ENCODE results near the gene FAM124B.

Gene FAM124B

DNA sequence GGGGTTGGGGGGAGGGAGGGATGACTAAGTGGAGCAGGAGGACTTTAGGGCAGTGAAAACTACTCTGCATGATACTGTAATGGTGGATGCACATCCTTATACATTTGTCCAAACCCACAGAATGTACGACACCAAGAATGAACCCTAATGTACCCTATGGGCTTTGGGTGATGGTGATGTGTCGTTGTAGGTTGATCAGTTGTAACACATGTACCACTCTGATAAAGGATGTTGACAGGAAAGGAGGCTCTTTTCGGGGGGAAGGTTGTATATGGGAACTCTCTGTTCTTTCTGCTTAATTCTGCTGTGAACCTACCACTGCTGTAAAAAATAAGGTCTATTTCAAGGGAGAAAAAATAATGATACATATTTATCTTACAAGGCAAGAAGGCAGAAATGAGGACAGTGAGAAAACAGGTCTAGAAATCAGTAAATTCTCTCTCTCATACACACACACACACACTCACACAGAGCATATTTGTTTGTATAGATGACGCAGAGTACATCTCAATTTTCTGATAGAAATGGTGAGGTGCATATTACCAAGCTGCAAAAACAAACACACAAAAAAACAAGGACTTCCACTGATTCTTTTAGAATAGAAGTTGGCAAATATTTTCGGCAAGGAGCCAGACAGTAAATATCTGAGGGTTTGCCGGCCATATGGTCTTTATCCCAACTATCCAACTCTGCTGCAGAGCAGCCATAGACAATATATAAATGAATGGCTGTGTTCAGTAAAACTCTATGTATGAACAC is 20.2 kb downstream of the FAM124B start:
- no peak for DNase-seq (ENCODE audit: low read depth in 2 of 2)

DNA sequence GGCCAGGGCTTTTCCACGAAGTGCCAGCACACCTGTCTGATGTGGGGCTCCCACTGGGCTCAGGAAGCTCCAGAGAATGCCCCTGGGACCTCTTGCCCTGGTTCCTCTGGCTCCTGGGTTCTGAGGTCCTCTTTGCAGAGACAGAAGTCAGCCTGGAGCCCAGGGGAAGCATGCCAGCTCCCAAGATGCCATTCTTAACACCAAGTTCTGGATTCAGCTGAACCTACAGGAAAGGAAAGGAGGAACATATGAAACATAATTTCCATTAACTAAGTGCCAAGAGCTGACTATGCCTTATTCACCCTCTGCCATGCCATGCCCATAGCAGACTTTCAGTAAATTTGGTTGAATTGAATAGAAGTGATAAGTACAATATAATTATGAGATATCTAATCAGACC is 21.9 kb downstream of the FAM124B start:
- no peak for DNase-seq (ENCODE audit: low read depth in 2 of 2)

DNA sequence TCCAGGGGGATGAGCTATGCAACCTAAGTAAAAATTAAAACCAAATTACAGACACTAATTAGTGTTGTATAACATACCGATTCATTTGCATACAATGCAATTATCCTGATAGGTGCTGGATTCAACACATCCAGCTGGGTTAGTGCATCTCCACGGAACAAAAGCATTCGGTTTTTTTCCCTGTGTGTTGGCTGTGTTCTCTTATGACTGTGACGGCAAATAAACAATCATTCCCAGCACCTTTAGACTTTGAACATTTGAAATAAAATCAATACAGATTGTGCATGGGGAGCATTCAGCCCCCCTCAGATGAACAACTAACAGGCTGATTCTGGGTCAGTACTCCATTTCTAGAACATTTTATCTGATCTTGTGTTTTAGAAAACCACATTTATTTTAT is 22.7 kb downstream of the FAM124B start:
- no peak for DNase-seq (ENCODE audit: low read depth in 2 of 2)

DNA sequence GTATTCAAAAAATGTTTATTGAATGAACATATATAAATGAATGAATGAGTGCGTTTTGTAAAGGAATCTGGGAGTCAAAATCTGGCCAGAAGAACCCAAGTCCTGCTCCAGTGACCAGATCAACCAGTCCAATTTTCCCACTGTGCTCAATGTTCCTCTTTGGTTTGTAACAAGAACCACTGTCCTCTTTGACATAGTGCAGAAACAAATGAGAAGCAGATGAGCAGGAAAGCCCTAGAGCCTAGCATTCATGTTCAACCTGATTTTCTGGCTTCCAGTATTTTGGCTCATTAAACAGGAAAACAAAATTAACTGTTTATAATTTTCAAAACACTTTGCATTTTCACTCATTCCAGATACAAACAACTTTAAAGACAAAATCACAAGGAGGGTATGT is 23.2 kb downstream of the FAM124B start:
- DNase-seq (ENCODE audit: low read depth in 2 of 2) = no peak

DNA sequence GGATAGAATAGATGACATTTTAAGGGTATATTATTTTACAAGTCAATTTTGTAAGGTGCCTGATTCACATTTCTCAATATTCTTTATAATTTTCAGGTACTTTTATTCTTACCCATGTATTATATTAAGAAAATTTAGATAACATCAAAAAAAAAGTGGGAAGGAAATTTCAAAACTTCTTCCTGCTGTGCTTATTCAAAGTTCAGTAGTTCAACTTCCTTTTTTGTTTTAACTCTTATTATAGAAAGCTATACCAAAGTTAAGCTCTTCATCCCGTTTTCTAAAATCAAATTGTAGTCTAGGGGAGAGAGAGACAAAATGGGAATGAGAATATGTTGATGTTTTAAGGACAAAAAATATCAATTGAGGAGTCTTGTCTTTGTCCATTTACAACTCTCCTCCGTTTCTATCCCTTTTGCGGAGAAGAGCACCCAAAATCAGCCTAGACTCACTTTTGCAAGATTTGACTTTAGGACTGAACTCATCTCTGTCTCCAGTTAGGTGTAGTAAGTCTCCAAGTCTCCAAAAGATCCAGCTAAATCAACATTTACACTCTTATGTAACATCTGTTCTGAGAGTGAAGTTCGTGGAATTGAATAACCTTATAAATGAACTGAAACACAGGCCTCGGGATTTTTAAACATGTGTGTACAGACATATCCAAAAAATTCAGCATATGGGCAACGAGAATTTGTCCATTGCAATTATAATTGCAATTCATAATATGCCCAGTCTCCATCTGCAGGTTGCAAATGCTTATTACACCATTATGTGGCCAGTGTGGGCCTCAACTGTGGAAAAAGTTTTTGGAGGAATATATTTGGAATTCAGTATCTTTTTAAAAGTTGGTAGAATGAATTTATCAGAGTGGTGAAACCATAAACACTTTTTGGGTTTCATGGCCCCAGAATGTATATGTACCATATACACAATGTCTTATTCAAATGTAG is 23.9 kb downstream of the FAM124B start:
- DNase-seq (ENCODE audit: low read depth in 2 of 2) = no peak

DNA sequence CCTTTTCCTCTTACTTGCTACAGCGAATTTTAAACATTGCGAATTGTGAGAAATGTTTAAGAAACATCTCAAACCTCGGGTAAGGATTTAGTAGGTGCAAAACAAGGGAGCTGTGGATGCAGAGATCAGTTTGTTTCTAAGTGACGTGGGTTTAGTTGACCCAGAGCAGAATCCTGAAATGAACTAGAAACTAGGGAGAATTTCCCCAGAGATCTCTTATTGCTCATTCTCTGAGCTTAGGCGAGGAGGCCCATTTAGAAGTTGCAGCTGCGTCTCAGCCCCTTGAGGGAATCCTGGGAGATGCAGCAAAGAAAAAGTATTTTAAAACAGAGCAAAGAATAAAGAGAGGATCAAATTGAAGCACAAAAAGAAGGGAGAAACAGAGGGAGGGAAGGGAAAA is 29.3 kb downstream of the FAM124B start:
- no peak for DNase-seq (ENCODE audit: low read depth in 2 of 2)

DNA sequence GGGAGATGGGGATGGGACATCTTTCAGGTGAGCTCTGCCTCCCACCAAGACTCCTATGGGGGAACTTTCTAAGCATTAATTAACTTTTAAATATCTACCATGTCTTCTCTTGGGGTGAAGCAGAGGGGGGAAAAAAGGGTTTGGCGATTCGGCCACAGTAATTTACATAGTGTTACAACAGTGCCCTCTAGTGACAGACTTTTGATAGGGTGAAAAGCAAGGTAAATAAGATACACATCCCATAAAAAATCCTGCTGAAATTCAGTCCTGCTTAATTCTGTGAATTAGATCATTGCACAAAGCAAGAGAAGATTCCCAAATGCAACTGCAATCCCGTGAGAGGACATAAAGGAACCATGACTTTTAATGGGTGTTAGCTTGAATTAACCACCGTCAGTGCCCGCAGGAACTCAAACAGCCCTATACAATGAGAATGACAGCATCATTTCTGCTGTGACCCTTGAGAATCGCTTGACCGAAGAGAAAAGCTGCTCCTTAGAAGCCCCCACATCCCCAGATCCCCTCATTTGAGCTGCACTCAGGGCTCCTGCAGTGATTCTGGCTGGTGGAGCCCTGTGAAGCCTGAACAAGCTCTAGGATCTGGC is 32.8 kb downstream of the FAM124B start:
- no peak for DNase-seq (ENCODE audit: low read depth in 2 of 2)

DNA sequence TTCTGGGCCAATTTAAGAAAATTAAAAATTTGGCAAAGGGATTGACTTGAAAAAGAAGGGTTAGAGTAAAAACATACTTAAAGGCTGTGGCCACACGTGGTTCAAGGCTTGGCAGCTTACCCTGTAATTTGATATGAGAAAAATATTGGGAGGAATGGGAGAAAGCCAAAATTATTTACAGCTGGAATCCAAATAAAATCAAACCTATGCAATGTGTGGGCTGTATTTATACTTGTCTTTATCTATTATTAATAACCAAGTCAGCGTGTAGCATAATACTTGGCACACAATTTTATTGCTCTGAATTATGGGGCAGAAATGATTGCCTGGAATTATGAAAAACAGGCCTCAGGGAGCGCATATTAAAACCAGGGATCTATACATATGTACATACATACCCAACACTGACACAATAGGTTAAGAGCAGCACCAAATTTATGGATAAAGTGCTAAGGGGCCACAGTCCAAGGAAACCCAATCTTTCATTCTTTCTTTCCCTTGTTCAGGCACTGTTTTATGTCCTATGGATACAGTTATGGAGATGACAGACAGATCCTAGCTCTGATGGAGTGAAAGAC is 35.6 kb downstream of the FAM124B start:
- DNase-seq (ENCODE audit: low read depth in 2 of 2) = no peak

DNA sequence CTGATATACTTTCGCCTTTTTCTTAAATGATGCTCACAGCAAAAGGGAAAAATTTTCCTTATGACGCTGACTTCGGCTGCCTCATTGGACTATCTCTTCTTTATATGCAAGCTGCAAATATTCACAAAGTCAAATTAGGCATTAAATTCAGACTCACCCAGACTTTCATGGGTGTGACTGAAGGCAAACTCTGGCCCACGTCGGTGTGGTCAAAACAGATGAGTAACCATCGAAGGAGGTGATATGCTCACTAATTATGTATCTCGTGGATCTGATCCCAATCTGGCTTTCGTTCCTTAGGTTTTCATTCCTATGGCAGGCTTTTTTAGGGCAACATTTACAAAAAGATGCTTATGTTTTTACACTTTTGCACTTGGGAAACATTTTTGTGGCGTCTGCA is 36.6 kb downstream of the FAM124B start:
- DNase-seq (ENCODE audit: low read depth in 2 of 2) = no peak

DNA sequence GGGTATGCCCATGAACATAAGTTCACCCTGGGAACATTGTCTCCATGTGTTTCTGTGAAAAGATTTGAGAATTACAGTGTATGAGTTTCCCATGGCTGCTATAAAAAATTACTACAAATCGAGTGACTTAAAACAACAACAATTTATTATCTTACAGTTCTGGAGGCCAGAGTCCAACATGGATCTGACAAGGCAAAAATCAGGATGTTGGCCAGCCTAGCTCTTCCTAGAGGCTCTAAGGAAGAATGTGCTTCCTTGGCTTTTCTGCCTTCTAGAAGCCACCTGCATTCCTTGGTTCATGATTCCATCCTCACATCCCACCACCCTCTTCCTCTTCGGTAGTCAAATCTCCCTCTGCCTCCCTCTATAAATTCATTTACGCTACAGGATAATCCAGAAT is 38.6 kb downstream of the FAM124B start:
- no peak for DNase-seq (ENCODE audit: low read depth in 2 of 2)

DNA sequence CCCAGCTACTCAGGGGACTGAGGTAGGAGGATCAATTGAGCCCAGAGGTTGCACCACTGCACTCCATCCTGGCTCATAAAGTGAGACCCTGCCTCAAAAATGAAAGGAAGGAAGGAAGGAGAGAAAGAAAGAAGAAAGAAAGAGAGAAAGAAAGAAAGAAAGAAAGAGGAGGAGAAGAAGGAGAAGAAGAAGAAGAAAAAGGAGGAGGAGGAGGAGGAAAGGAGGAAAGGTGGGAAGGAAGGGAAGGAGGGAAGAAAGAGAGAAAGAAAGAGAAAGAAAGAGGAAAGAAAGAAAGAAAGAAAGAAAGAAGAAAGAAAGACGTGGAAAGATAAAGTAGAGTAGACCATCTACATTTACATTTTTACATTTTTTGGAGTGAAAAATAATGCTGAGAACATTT is 39.8 kb downstream of the FAM124B start:
- no peak for DNase-seq (ENCODE audit: low read depth in 2 of 2)

DNA sequence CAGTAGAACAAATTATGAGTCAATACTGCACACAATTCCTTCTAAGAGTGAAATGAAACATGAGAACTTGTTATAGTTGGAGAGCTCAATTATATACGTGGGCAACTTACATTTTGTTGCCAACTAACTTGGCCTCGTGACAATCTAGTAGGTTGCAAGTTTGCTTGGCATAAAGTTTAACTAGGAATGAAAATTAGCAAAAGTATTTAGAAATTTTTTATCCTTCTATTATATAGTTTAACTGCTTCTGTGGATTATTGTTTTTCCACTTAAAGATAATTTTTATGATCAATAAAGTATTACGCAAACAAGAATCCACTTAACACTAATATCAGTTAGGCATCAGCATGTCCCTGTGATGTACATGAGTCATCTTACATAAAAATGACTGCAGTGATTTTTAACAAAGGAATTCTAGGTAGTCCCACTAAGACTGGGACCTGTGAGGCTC is 41.1 kb downstream of the FAM124B start:
- no peak for DNase-seq (ENCODE audit: low read depth in 2 of 2)

DNA sequence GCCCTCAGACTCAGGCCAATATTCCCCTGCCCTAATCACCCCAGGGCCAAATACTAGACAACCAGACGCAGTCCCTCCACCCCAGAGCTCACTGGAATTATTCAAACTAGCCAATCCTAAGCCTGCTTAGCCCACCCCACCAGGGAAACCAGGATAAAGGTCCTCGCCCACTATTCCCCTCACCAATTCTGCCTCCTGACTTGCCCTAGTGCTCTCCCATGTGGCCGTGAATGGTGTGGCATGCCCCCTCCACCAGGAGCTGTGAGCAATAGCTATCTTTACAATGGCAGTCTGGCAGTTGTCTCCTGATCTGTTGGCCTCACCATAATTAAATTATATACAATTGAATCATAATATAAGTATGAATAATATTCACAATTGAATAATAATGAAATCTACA is 42.3 kb downstream of the FAM124B start:
- no peak for DNase-seq (ENCODE audit: low read depth in 2 of 2)

DNA sequence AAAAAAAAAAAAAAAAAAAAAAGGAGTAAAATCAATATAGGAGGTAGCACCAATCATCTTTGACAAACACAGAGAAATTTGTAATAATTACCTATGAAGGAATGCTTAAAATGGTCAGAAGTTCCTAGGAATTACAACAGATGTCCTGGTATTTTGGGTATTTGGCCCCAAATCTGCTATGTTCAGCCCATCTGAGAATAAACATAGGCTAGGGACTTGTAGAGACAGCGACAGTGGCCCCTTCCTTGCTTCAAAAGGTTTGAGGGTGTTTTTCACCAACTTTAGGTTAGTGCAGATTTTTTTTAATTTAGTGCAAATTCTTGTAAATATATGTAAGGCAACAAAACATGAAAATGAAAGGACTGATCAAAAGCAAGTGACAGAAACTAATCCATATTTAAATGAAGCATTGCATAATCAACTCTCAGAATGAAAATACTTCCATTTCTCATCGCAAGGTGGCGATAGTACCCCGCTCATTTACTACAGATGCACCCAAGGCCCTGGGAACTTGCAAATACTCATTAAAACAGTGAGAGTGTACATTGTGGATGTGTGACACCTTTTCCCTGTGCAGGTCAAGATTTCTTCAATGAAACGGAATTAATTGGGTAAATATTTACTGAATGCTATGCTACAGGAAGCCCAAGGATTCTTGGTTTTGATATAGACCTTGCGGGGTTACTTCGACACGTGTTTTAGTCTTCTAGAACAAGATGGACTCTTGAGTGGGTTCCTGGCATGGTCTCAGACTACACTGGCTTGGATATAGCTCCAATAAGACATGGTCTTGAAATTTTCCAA is 44.6 kb downstream of the FAM124B start:
- DNase-seq (ENCODE audit: low read depth in 2 of 2) = peak; percentile 29 to 56

DNA sequence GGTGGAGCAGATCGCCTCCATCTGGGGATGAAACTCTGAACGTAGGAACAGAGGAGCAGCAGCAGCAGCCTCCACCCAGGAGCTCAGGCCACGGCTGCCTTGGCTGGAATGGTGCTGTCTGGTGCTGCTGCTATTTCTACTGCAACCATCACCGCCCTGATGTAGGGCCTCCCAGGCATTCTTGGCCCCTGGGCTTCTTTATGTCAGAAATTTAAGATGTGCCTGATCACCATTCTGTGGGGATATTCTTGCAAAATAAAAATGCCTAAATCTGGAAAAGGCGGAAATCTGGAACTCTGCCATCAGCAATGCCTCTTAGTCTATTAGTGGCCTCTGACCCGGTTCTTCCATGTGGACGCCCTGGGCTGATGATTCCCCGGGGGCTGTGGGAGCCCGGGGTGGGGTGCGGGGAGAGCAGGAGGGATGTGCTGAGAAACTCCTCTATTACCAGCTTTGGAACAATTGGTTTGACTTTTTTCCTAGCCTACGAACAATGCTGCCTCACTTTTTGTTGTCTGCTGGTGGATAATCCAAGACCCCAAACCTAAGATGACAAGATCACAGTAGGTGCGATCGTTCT is 47.2 kb downstream of the FAM124B start:
- no peak for DNase-seq (ENCODE audit: low read depth in 2 of 2)

DNA sequence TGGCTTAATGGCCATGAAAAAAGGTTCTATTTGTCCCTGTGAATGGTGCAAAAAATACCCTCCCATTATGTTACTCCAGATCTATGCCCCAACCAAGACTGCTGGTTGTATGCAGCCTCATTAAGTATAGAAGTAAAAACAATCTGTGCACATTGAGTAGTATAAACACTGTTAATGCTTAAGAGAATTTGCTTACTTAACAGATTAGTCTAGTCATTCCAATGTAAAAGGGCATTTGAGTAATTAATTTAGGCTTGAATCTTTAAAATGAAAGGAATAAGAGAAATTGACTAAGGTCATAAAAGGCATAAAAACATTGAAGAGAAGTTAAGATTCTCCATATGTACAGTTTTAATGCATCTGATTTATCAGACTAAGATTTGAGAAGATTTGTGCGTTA is 51.2 kb downstream of the FAM124B start:
- no peak for DNase-seq (ENCODE audit: low read depth in 2 of 2)

DNA sequence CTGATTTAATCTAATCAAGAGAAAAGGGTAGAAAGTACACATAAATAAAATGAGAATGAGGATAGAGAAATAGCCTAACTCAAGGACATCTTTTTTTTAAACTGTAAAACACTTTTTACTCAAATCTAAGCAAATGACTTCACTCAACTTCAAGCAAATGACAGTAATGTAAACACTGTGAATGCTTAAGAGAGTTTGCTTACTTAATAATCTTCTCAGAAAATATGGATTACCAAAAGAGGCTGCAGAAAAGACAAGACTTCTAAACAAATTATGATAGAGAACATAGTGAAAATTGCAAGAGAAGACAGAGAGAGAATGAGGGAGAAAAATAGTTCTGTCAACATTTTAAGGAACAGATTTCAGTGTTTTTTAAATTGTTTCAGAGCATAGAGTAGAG is 52.5 kb downstream of the FAM124B start:
- no peak for DNase-seq (ENCODE audit: low read depth in 2 of 2)

DNA sequence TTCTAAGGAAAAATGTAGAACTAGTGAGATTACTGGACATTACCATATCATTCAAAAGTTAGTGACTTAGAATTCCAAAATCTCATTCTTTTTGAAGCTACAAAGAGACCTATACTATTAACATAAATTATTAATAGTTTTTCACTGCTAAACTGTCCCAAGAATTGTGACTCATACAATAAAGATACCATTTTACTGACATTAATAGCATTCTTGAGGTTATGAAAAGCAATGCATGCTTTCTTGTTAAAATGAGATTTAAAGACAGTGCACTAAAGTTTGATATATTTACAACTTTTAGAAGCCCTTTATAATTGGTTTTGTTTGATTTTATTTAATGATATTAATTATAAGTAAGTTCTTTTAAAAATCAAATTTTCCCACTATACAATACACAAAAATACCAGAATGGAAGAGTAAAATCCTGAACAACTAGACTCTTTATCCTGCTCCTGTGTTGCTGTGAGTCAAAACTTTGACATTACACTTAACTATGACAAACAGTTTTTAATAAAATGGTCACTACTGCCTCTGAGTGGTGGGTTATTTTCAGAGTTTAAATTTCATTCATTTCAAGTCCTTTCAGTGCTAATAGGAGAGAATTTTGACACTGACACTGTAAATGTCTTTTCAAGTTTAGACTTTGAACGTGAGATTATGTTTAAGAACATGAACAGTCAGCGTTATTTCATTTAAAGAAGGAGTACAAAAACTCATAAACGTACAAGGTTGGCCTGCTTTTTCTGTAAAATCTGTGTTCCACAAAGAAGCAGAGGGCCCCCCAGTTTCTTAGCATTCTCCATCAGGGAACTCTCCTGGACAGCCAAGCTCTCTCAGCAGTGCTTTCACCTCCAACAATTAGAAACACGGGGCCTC is 54.5 kb downstream of the FAM124B start:
- no peak for DNase-seq (ENCODE audit: low read depth in 2 of 2)

DNA sequence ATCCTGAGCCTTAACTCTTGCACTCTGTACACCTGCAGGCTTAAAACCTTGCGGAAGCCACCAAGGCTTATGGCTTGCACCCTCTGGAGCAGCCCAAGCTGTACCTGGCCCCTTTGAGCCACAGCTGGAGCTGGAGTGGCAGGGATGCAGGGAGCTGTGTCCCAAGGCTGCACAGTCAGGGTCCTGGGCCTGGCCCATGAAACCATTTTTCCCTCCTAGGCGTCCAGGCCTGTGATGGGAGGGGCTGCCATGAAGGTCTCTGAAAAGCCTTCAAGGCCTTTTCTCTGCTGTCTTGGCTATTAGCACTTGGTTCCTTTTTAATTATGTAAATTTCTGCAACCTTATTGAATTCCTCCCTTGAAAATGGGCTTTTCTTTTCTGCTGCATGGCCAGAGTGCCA is 56.4 kb downstream of the FAM124B start:
- DNase-seq (ENCODE audit: low read depth in 2 of 2) = no peak

DNA sequence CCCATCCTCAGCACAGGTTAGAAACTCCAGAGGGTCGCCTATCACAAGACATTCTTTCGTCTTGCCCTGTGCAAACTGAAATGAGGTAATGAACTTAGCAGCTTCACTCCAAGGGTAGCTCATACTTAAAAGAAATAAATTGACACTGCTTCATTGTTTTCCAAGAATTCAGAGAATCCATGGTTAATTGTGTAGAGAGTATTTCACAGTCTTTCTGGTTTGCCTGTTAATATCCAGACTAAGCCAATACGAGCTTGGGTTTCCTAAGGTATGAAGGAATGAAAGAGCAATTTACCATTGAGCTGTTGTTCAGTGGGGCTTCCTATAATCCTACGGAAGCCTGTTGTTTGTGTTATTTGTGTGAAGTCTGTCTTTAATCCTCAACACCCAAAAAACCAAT is 58.7 kb downstream of the FAM124B start:
- no peak for DNase-seq (ENCODE audit: low read depth in 2 of 2)
